ENCODE data around the gene CNTRL. TPM values are rescaled to one million over a fixed set of nuclear protein-coding genes. Genes with fewer than 3 reads are reported as not detected.

CNTRL gene
- total RNA-seq, 1 donor from 2014 or later: 14.7 TPM

DNA sequence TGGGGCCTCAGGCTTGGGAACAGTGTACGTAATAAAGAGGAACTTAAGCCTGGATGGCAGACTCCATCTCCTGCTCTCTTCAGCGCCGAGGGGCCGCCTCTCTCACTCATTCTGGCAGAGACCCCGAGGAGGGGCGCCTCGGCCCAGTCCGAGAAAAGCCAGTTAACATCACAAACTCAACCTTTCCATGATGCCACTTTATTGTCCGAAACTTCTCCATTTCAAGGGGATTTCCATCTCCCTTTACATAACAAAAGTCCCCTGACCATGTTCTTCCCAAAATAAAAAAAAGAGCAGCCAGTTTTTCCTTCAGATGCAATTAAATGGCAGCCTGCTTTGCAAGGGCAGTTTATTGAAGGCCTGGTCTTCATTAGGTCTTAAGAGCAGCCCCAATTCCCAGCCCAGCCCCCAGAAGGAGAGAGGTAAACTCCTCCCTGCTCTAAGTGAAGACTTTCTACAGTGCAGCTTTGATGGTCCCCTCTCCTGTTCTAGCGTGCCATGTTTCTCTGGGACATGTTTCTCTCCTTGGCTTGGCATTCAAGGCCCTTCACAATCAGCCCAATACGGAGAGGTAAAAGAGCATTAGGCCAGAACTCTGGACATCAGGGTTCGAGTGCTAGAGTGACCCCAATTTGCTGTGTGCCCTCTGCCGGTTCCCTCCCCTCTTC lies 146.4 kb downstream of the CNTRL start:
- DNase-seq (ENCODE audit: low spot score in 2 of 2) (no peak), FAIRE-seq (no peak)

DNA sequence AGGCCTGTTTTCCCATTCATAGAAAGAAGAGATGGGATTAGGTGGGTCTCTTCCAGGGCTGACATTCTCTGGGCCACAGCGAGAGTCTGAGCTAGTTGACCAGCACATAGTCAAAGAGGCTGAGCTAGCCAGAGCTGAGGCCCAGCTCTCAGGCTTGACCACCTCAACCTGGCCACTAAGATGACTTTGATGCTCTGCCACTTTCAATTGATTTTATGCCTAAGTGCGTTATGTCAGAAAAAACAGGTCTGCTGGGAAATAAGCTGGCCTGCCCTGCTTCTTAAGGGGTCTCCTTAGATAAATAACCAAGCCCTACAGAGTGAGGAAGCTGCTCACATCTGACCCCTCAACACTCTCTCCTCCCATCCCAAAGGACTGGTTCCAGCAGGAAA lies 146.9 kb downstream of the CNTRL start:
- no peak for FAIRE-seq
- DNase-seq (ENCODE audit: low spot score in 2 of 2): no peak

DNA sequence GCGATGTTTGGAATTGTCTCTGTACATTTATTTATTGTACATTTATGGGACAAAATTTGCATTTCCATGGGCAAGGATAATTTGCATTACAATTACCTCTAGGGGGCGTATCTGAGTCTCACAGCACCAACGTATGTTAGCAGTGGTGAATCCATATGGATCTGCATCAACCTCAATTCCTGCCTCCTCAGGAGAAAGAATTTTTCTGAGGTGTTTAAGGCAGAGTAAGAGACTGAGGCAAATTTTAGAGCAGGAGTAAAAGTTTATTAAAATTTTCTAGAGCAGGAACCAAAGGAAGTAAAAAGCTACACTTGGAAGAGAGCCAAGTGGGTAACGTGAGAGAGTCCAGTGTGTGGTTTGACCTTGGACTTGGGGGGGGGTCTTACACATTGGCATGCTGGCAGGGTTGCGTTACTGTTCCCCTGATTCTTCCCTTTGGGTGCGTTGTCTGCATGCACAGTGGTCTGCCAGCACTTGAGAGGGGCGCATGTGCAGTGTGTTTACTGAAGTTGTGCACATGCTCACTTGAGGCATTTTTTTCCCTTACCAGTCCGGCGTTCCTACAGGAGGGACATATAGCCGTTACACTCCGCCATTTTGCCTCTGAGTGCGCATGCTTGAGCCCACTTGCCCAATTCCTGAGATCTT lies 147.9 kb downstream of the CNTRL start:
- FAIRE-seq: no peak
- DNase-seq (ENCODE audit: low spot score in 2 of 2): no peak

DNA sequence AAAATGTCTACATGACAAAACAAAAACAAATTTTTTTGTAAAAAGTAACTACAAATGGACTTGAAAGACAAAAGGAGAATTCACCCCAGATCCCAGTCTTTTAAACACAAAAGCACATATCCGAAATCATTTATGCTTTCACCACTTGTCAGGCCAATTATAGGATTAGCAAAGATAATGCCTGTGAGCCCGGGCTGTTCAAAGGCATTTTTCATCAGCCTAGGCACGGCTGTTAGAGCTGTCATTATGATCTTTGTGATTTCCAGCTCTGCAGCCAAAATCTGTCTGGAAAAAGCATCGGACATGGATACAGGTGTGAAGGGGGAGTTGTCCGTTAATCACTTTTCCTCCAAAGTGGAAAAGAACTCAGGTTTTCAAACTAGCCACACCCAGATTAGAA lies 150.5 kb downstream of the CNTRL start:
- DNase-seq (ENCODE audit: low spot score in 2 of 2) (no peak), FAIRE-seq (no peak)

- DNase-seq (ENCODE audit: low spot score in 2 of 2): no peak
- FAIRE-seq: no peak
Measured at GRCh38 chr9:121226175-121226574, 151.4 kb downstream of the CNTRL start.

Small RNA genes lying within 50 kb of the gene (small RNA-seq; reads per million reads assigned to genes)
- gene RN7SL181P: not detected

Other genes starting within 250 kb of the CNTRL start
- gene PSMD5, start 232.0 kb upstream of the CNTRL start, total RNA-seq: 31.0 TPM
- 3.7 TPM for gene PHF19, start 197.8 kb upstream of the CNTRL start, total RNA-seq
- gene TRAF1, start 148.2 kb upstream of the CNTRL start, total RNA-seq: 1.6 TPM
- 7.7 TPM for gene C5, start 24.7 kb upstream of the CNTRL start, total RNA-seq
- 56.3 TPM for gene RAB14, start 126.9 kb downstream of the CNTRL start, total RNA-seq
- gene GSN, start 193.2 kb downstream of the CNTRL start, total RNA-seq: 24.5 TPM